ENCODE results near the gene DNAAF8.

Gene DNAAF8

GRCh38 chr16:4695473-4696171 is 38.7 kb upstream of the DNAAF8 start:
- DNase-seq (ENCODE audit: low read depth), result no peak

GRCh38 chr16:4696172-4696904 is 38.0 kb upstream of the DNAAF8 start:
- no peak for DNase-seq (ENCODE audit: low read depth)

- no peak for DNase-seq (ENCODE audit: low read depth)
Observed at GRCh38 chr16:4696905-4697847, 37.2 kb upstream of the DNAAF8 start.

GRCh38 chr16:4697848-4698291 is 36.5 kb upstream of the DNAAF8 start:
- no peak for DNase-seq (ENCODE audit: low read depth)

- no peak for DNase-seq (ENCODE audit: low read depth)
Observed at GRCh38 chr16:4698321-4699045, 35.9 kb upstream of the DNAAF8 start.

DNA sequence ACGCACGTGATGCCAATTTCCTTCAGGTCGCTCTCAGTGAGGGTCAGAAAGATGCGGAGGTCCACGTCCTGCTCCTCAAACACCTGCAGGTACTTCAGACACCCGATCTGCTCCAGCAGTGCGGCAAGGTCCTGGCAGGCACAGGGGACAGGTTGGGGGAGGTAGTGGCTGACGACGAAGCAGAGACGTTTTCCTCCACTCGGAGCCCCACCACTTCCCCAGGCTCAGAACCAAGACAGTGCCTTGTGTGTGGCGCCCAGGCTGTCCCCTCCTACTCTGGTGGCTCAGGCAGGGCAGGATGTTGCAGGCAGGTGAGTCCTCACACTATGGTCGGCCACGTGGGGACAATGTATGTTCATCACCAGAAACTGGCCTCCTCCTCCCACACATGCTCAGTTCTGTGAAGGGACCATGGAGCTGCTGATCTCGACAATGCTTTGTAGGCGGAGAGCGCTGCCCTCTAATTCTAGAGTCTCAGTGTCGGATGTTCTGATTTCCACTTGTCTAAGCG is 35.2 kb upstream of the DNAAF8 start:
- DNase-seq (ENCODE audit: low read depth), result no peak

- no peak for DNase-seq (ENCODE audit: low read depth)
Observed at GRCh38 chr16:4700380-4700996, 33.8 kb upstream of the DNAAF8 start.

DNA sequence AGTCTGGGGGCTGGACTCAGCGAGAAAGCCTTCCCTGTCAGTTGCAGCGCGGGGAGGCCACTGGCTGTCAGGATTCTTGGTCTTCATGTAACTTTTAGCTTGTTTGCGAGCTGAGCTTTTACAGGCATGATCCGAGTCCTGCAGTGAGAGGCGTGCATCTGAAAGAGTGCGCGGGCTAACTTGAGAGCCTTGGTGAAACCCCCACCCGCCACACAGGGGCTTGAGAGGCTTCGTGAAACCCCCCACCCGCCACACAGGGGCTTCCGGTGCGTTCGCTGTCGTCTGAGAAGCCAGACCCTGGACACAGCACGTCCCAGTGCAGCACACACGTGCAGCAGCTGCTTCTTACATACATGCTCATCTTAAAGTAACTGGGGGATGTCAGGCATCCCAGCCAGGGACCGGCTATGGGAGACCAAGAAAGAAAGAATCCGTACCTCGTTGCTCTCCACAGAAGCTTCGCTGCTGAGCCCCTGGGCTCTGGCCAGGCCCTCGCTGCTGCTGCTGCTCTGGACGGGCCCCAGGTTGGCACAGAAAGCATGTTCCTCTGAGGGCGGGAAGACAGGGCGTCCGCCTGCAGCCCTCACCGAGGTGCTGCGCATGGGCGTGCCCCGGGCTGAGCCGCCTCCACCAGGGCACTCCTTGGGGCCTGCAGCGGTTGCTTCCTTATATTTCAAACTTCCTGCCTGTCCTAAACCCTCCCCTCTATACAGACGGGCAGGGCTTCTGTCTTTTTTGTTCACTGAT is 33.2 kb upstream of the DNAAF8 start:
- no peak for DNase-seq (ENCODE audit: low read depth)

GRCh38 chr16:4701791-4702465 is 32.4 kb upstream of the DNAAF8 start:
- DNase-seq (ENCODE audit: low read depth), result no peak

DNA sequence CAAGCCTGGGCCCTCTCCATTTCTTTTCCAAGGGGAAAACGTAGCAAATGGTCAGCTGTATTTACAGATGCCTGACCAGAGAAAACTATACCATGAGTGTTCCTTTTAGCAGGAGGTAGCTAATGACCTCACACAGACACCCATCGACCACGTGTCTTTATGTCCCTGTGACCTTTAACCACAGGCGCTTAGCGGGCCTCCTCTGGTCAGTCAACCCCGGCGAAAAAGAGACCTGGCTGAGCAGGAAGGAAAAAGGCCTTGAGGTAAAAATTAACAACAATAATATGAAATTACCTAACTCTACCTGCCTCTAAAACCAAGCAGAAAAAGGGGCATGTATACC is 31.9 kb upstream of the DNAAF8 start:
- no peak for DNase-seq (ENCODE audit: low read depth)

- DNase-seq (ENCODE audit: low read depth), result no peak
Observed at GRCh38 chr16:4703906-4704305, 30.4 kb upstream of the DNAAF8 start.

- no peak for DNase-seq (ENCODE audit: low read depth)
Observed at GRCh38 chr16:4704491-4704890, 29.8 kb upstream of the DNAAF8 start.

GRCh38 chr16:4704913-4705312 is 29.4 kb upstream of the DNAAF8 start:
- DNase-seq (ENCODE audit: low read depth), result no peak

DNA sequence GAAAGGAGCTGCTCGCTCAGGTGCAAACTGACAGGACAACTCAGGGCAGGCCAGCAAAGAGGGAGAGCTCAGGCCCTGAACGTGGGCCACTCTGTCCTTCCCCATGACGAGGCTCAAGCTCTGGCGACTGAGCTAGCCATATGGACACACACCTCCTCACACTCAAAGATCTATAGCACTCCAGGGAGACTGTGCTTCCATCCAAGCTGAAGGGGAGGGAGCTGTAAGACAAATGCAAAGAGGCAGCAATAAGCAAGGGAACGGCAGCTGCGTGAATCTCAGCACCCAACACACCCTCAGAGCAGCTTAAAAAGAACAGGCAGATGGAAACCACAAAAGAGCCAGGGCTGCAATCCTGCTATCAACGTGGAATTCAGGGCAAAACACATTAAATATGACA is 27.5 kb upstream of the DNAAF8 start:
- DNase-seq (ENCODE audit: low read depth), result no peak

GRCh38 chr16:4709481-4709880 is 24.9 kb upstream of the DNAAF8 start:
- DNase-seq (ENCODE audit: low read depth), result no peak

- DNase-seq (ENCODE audit: low read depth), result no peak
Observed at GRCh38 chr16:4713663-4714501, 20.5 kb upstream of the DNAAF8 start.

DNA sequence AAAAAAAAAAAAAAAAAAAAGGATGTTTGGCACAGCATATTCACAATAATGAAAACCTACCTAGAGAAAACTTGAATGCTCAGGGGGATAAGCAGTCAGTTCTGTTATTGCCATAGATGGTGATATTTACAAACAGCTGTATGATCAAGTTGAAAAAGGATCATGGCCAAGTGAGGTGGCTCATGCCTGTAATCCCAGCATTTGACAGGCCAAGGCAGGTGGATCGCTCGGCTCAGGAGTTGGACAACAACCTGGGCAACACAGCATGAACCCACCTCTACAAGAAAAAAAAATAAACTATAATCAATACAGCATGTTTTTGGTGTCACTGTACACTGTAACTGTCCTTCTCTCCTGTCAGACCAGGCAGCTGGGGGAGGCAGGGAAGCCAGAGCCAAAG is 19.3 kb upstream of the DNAAF8 start:
- DNase-seq (ENCODE audit: low read depth), result no peak

GRCh38 chr16:4718466-4718865 is 15.9 kb upstream of the DNAAF8 start:
- DNase-seq (ENCODE audit: low read depth), result no peak
